Skeletal muscle tissue (tissue), 4 donors: Measurements from ENCODE around the gene MRPL9. TPM values are rescaled to one million over a fixed set of nuclear protein-coding genes. Genes with fewer than 3 reads are reported as not detected.

ENCODE experiments used
- H3K27ac ChIP-seq: one replicate; pipeline ENCODE4 v1.7.0; 2013; ENCODE audit warnings: mild to moderate bottlenecking, low read depth, low read length, inconsistent platforms
- H3K27me3 ChIP-seq, 3 donors: one replicate each; pipeline ENCODE4 v1.7.0; 2013; ENCODE audit warnings: low read length in 3 of 3; ENCODE audit not compliant: control insufficient read depth in 3 of 3, insufficient read depth in 3 of 3
- H3K36me3 ChIP-seq, 3 donors: one replicate each; pipeline ENCODE4 v1.7.0; 2013; ENCODE audit warnings: low read length in 3 of 3; ENCODE audit not compliant: control insufficient read depth in 3 of 3, insufficient read depth in 3 of 3
- H3K4me1 ChIP-seq, 3 donors: one replicate each; pipeline ENCODE4 v1.7.0; 2013; ENCODE audit warnings: low read length in 3 of 3, mild to moderate bottlenecking in 3 of 3; ENCODE audit not compliant: control insufficient read depth in 3 of 3, insufficient read depth in 3 of 3
- H3K4me3 ChIP-seq, 3 donors: one replicate each; pipeline ENCODE4 v1.7.0; 2013; ENCODE audit warnings: low read length in 3 of 3
- H3K9ac ChIP-seq, 3 donors: one replicate each; pipeline ENCODE4 v1.7.0; 2013; ENCODE audit warnings: low read length in 3 of 3, mild to moderate bottlenecking in 3 of 3, moderate library complexity in 2 of 3, low read depth in 1 of 3
- H3K9me3 ChIP-seq, 3 donors: one replicate each; pipeline ENCODE4 v1.7.0; 2013; ENCODE audit warnings: low read length in 3 of 3; ENCODE audit not compliant: control insufficient read depth in 3 of 3
- total RNA-seq: library from RNA; depleted of rRNA; stranded (reverse); fragments of >200 nt; gene quantifications from one replicate; pipeline ENCODE4 v1.2.3, GENCODE V29; 2014
- donor health status: Osteomylitis.

MRPL9 gene
- total RNA-seq, 1 donor from 2014 or later = 90.3 TPM

DNA sequence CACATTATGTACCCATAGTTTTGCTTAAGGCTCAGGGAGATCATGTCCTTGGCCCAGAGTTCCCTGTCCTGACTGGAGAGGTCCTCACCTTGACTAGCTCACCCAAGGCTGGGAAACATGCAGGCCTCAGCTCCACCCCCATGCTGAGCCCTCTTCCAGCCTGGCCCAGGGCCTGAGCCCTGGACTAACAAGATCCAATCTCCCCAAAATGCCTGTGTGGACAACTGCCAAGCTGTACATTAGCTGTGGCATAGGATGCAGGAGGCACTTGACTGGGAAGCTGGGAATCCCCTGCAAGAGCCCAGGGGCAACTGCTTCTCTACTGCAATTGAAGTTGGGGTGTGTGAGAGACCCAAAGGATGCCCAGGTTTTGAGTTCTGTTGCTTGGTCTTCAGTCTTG, 39.9 kb upstream of the MRPL9 start:
- Histone ChIP-seq H3K9ac (no peak overlapping the region), H3K4me3 (no peak overlapping the region), H3K36me3 (peaks cover 5 to 16% (median 13%) of the 10 kb centered on the region in 3 donors), H3K27ac (no peak overlapping the region), H3K4me1 (peaks cover 0 to 24% (median 14%) of the 10 kb centered on the region in 3 donors), H3K27me3 (peaks cover 2 to 6% (median 3%) of the 10 kb centered on the region in 3 donors), H3K9me3 (no peaks in the 10 kb centered on the region)

DNA sequence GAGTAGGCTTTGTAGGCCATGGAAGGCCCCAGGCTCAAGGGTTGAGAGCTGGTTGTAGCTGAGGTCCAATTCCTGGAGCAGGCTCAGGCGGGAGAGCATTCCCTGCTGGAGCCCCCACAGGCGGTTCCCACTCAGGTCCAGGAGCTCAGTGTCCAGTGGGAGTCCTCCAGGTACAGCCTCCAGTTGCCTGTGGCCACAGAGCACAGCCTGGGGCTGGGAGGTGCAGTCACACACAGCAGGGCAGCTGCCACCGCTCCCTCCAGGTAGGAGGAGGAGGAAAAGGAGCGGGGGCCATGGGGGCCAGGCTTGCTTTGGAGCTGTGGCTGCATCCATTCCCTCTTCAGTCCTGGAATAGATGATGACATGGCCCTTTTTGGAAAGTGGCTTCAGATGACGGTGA, 39.1 kb upstream of the MRPL9 start:
- Histone ChIP-seq H3K27ac (no peak overlapping the region), H3K9me3 (no peaks in the 10 kb centered on the region), H3K36me3 (peaks cover 3 to 11% (median 7%) of the 10 kb centered on the region in 3 donors), H3K4me3 (no peak overlapping the region), H3K27me3 (peaks cover 2 to 9% (median 3%) of the 10 kb centered on the region in 3 donors), H3K4me1 (peaks cover 0 to 23% (median 14%) of the 10 kb centered on the region in 3 donors), H3K9ac (no peak overlapping the region)

DNA sequence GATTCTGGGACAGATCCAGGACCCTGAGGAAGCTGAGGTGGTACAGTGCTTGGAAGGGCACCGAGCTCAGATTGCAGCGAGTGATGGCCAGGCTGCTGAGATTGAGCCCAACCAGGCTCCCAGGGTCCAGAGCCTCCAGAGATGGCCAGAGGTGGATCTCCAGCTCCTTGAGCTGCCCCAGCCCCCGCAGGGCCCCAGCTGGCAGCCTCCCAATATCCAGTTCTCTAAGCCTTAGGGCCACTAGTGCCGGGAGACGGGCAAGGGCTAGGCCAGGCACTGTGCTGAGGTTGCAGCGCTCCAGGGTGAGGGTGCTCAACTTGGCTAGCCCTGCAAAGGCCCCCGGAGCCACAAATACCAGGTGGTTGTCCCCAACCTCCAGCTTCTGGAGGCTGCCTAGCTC, 38.5 kb upstream of the MRPL9 start:
- H3K4me3 ChIP-seq = no peak overlapping the region
- peaks cover 0 to 19% (median 14%) of the 10 kb centered on the region in 3 donors for H3K4me1 ChIP-seq
- peaks cover 0 to 6% (median 3%) of the 10 kb centered on the region in 3 donors for H3K36me3 ChIP-seq
- H3K27ac ChIP-seq = no peak overlapping the region
- H3K9ac ChIP-seq = no peak overlapping the region
- H3K27me3 ChIP-seq = peaks cover 2 to 9% (median 3%) of the 10 kb centered on the region in 3 donors
- H3K9me3 ChIP-seq = no peaks in the 10 kb centered on the region

DNA sequence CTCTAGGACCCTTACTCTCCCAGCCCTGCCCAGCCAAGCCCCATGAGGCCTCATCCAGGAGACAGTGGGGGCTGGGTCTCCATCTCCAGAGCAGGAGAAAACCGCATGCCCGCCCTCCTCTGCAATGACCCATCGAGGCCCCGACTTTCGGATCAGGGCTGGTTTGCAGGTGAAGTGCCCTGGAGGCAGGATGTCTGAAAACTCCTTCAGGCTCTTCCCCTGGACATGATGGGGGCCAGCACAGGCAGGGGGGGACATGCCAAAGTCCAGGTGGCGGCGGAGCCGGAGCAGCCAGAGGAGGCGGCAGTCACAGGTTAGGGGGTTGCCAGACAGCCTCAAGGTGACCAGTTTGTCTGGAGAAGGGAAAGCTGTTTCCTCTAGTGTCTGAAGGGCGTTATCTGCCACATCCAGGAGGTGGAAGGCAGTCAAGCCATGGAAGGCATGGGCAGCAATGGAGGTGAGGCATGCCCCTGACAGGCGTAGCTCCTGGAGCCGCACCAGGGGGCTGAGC, 38.1 kb upstream of the MRPL9 start:
- Histone ChIP-seq H3K4me3 (no peak overlapping the region), H3K9me3 (no peaks in the 10 kb centered on the region), H3K36me3 (peaks cover 0 to 4% (median 0%) of the 10 kb centered on the region in 3 donors), H3K9ac (no peak overlapping the region), H3K27me3 (peaks cover 2 to 9% (median 3%) of the 10 kb centered on the region in 3 donors), H3K4me1 (peaks cover 0 to 19% (median 14%) of the 10 kb centered on the region in 3 donors), H3K27ac (no peak overlapping the region)

DNA sequence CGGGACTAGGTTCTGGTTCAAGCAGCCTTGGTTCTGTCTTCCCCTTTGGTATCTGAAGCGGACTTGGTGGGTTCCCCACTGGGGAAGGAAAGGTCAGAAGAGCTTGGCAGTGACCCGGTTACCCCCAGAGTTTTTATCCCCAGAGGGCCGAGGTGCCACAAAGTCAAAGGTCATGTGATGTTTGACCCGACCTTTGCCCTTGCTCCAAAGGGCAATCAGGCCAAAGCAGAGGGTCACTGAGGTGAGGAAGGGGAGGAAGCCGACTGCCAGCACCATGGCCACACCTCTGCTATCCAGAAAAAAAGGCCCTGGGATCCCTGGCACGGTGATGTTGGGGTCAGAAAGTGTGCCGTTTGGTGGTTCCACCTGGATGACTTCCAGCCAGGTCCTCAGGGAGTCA, 37.5 kb upstream of the MRPL9 start:
- H3K4me1 ChIP-seq = peaks cover 0 to 19% (median 14%) of the 10 kb centered on the region in 3 donors
- peaks cover 2 to 9% (median 3%) of the 10 kb centered on the region in 3 donors for H3K27me3 ChIP-seq
- H3K9me3 ChIP-seq = no peaks in the 10 kb centered on the region
- H3K36me3 ChIP-seq = peaks cover 0 to 2% (median 0%) of the 10 kb centered on the region in 3 donors
- no peak overlapping the region for H3K4me3 ChIP-seq
- no peak overlapping the region for H3K9ac ChIP-seq
- no peak overlapping the region for H3K27ac ChIP-seq

DNA sequence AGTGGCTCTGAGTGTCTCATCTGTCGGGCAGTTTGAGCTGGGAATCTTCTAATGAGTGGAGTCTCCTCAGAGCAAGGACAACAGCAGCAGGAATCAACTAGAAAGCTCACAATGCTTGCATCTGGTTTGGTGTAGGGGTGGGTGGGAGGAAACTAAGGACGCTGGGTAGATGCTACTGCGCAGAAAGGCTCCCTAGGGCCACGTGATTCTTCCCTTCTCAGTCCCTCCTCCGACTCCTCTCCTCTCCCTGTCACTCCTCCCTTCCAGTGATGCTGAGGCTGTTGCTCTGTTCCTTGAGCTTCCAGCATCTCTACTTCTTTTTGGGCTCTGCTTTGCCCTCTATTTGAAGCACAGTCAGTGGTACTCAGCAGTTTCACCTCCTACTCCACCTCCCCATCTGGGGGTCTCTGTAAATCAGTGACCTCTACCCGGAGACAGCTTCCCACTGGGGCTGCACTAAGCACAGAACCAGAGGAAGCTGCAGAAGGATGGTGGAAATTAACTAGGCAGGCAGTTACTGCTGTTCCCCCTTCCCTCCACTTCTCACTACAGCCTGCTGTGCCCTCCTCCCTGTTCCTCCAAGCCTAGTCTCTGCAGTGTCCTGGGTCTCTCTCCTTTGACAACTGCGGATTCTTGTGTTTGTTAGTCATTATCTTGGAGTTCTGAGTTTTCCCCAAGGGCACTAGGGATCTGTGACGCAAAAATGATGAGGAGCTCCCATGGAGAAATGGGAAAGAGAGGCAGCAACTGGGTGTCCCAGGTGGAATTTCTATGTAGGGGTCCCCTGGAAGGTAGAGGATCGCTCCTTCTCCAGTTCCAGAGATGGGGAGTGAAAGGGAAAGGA, 36.1 kb upstream of the MRPL9 start:
- no peak overlapping the region for H3K9ac ChIP-seq
- no peak overlapping the region for H3K27ac ChIP-seq
- H3K27me3 ChIP-seq = peaks cover 2 to 9% (median 3%) of the 10 kb centered on the region in 3 donors
- H3K9me3 ChIP-seq = no peaks in the 10 kb centered on the region
- peaks cover 0 to 19% (median 14%) of the 10 kb centered on the region in 3 donors for H3K4me1 ChIP-seq
- peaks cover 0 to 2% (median 0%) of the 10 kb centered on the region in 3 donors for H3K36me3 ChIP-seq
- no peak overlapping the region for H3K4me3 ChIP-seq

DNA sequence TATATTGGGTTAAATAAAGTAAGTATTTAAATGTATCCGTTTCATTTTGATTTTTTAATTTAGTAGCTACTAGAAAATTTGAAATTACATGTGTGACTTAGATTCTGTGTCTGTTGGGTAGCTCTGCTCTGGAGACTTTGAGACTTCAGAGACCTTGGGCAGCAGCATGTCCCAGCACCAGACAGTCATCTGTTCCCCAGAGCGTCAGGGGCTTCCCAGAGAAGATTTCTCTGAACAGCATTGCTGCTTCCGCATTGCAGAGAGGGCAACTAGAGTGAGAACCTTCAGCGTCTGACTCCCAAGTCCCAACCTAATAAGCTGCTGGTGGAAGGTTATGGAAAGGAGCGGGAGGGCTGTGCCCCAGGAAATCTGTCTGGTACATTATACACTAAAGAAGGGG, 35.3 kb upstream of the MRPL9 start:
- H3K9ac ChIP-seq = no peak overlapping the region
- H3K36me3 ChIP-seq = peaks cover 0 to 2% (median 0%) of the 10 kb centered on the region in 3 donors
- peaks cover 2 to 9% (median 3%) of the 10 kb centered on the region in 3 donors for H3K27me3 ChIP-seq
- H3K4me1 ChIP-seq = peaks cover 0 to 19% (median 12%) of the 10 kb centered on the region in 3 donors
- H3K4me3 ChIP-seq = no peak overlapping the region
- H3K9me3 ChIP-seq = no peaks in the 10 kb centered on the region
- H3K27ac ChIP-seq = no peak overlapping the region

DNA sequence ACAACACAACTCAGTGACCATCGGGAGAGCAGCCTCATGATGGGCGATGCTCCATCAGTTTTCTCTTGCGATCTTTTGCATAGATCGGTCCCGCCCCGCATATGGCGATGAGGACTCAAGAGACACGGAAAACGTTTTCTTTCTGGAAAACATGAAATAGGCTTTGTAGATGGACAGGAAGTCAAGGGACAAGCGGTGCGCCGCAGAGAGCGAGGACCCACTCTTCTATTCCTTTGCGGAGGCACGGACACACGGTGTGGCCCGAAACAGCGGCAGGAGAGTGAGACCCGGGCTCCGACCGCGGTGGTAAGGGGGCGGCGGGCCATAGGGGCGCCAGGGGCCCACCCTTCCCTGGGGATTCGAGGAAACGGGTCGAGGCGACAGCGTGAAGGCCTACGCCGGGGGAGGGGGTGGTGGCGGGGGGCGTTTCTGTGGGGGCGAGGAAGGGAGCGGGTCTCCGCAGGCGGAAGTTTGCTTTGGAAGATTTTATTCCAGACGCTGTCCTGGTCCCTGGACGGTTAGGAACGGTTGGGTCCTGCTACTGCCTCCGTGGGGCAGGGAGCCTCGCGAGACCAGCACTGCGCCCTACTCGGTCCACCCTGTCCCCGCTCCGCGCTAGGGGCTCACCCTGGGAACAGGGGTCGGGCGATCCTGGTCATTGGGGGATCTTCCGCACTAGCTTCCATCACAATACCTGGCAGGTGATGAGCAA, 27.8 kb upstream of the MRPL9 start:
- peak overlapping the region; percentile 54 for H3K27ac ChIP-seq
- H3K9ac ChIP-seq = peak overlapping the region; percentile 75 to 84 (median 79)
- peaks cover 8 to 18% (median 9%) of the 10 kb centered on the region in 3 donors for H3K4me1 ChIP-seq
- peak overlapping the region; percentile 85 to 99 (median 98) for H3K4me3 ChIP-seq
- no peaks in the 10 kb centered on the region for H3K36me3 ChIP-seq
- no peaks in the 10 kb centered on the region for H3K27me3 ChIP-seq
- H3K9me3 ChIP-seq = no peaks in the 10 kb centered on the region

DNA sequence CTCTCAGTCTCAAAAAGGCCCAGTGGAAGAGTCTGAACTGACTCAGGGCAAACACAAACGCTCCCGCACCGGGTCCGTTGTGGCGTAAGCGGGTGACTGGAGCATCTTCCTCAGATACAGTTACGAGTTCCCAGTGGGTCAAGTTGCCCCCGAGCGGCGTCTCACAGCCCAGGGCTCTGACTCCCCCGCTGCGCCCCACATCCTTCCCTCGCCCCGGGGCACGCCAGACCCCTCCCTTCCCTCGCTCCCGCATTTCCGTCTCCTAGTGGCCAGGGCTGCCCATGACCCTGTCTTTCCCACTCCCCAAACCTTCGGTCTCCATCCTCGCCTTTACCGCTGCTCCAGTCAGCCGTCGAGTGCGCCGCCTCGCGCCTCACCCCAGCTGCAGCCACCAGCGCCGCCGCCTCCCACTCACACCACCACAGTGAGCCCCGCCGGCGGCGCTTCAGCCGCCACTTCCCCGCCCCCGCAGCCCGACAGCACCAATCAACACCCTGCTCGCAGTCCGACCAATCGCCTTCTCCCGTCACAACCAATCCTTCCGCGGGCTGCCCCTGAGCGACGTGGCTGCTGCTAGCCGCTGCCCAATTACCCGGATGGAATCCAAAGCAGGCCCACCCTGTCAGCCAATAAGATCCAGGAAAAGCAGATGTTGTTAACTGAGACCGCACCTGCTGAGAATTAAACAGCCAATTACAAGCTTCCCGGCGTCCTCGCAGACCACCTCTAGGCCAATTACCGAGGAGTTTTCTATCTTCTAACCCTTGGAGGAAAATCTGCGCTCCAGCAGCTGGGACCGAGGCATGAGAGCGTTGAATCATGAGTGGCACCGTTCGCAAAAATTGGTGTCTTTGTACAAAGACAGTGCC, 27.0 kb upstream of the MRPL9 start, which contains the start of gene TDRKH:
Gene TDRKH (minus strand): TSS at position 430 of the 869 bp plus-strand sequence. CDS start 7,478 bp downstream, outside the sequence.
- peak within 1 kb of the TSS; percentile 54 for H3K27ac ChIP-seq
- peaks cover 8 to 18% (median 9%) of the 10 kb centered on the region in 3 donors for H3K4me1 ChIP-seq
- no peaks in the 10 kb centered on the region for H3K36me3 ChIP-seq
- H3K27me3 ChIP-seq = no peaks in the 10 kb centered on the region
- peak within 1 kb of the TSS; percentile 87 to 99 (median 98) for H3K4me3 ChIP-seq
- peak within 1 kb of the TSS; percentile 75 to 84 (median 81) for H3K9ac ChIP-seq
- no peaks in the 10 kb centered on the region for H3K9me3 ChIP-seq
